SK-N-MC (cell line): Measurements from ENCODE around the gene RARRES2.
A peak's percentile ranks its signal among the peaks of the same experiment; 100 is the strongest.

Experiments
- DNase-seq: peaks from one replicate; pipeline ENCODE4 v3.0.0-alpha.2; 2011; ENCODE audit warnings: low read depth, low spot score
- H3K27ac ChIP-seq: fragments of 200-600 bp; sonication (generic); 2 replicates; pipeline ENCODE4 v1.5.1; 2016; ENCODE audit warnings: mixed run types
- H3K36me3 ChIP-seq: fragments of 200-600 bp; sonication (generic); 2 replicates; pipeline ENCODE4 v1.6.1; 2017; ENCODE audit warnings: antibody characterized with exemption, low read length, mixed read lengths; ENCODE audit not compliant: insufficient read depth
- H3K4me3 ChIP-seq: fragments of 200-600 bp; sonication (generic); 2 replicates; pipeline ENCODE4 v1.5.1; 2016
- H3K9ac ChIP-seq: fragments of 200-600 bp; sonication (generic); 2 replicates; pipeline ENCODE4 v1.8.0; 2017; ENCODE audit warnings: mixed run types, mixed read lengths; ENCODE audit not compliant: insufficient read length
- H3K9me3 ChIP-seq: fragments of 200-600 bp; sonication (generic); 2 replicates; pipeline ENCODE4 v1.6.1; 2017; ENCODE audit warnings: low read depth, mild to moderate bottlenecking, antibody characterized with exemption, low read length, moderate library complexity, mixed read lengths
- EZH2 ChIP-seq: fragments of 200-600 bp; sonication (generic); IDR thresholded peaks from one replicate; pipeline ENCODE4 v1.6.1; 2017; ENCODE audit warnings: antibody characterized with exemption
- FOXP2 ChIP-seq: optimal IDR thresholded peaks from 2 replicates; pipeline ENCODE3; 2011; ENCODE audit warnings: mild to moderate bottlenecking, moderate library complexity; ENCODE audit not compliant: insufficient read depth; ENCODE audit errors: extremely low read length, control extremely low read depth
- POLR2AphosphoS5 ChIP-seq: IDR thresholded peaks from 2 replicates; pipeline ENCODE4 v1.6.1; 2012; ENCODE audit warnings: mild to moderate bottlenecking, low read depth, low read length, borderline replicate concordance

Gene RARRES2

GRCh38 chr7:150378115-150378852 lies 36.9 kb upstream of the RARRES2 start:
- Histone ChIP-seq H3K9me3 (no peaks in the 10 kb centered on the region), H3K27ac (peak overlapping the region; percentile 46; the same call in 1 of the 2 replicates), H3K4me3 (peak overlapping the region; percentile 96), H3K36me3 (no peaks in the 10 kb centered on the region), H3K9ac (peak overlapping the region; percentile 91)
- DNase-seq = no peak
- TF ChIP-seq FOXP2 (no peak), POLR2AphosphoS5 (no peak; the same call in 1 of the 2 replicates), EZH2 (no peak)

- TF ChIP-seq FOXP2 (no peak), EZH2 (no peak), POLR2AphosphoS5 (no peak)
- no peak overlapping the region for H3K9ac ChIP-seq
- H3K27ac ChIP-seq = no peak overlapping the region
Measured at GRCh38 chr7:150377635-150378034, 36.2 kb upstream of the RARRES2 start.

DNA sequence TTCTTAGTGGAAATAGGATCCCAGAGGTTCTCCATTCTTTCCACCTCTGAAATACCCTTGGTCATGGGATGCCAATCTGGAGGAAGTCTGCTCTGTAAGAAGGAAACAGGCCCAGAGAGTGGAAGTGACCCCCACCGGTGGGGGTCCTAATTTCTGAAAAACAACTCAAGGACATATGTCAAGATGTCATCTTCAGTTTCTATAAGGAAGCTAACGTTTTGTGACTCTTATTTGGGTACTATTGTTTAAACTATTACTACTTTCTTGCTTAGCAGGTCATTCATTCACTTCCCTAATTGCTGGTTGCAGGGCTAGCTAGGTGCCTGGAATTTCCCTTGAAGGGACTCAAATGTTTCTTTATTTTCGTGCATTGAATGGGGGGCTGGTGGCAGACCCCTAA lies 35.8 kb upstream of the RARRES2 start:
- no peak overlapping the region for H3K27ac ChIP-seq
- no peak overlapping the region for H3K4me3 ChIP-seq
- H3K36me3 ChIP-seq = no peaks in the 10 kb centered on the region
- no peaks in the 10 kb centered on the region for H3K9me3 ChIP-seq
- DNase-seq = no peak
- no peak for TF ChIP-seq POLR2AphosphoS5
- TF ChIP-seq EZH2 = no peak
- TF ChIP-seq FOXP2 = no peak
- H3K9ac ChIP-seq = no peak overlapping the region

More at GRCh38 chr7:150377635-150378034, 36.2 kb upstream of the RARRES2 start:
- Histone ChIP-seq H3K9me3 (no peaks in the 10 kb centered on the region), H3K36me3 (no peaks in the 10 kb centered on the region), H3K4me3 (no peak overlapping the region)
- no peak for DNase-seq

GRCh38 chr7:150376560-150376959 lies 35.1 kb upstream of the RARRES2 start:
- no peaks in the 10 kb centered on the region for H3K9me3 ChIP-seq
- no peak overlapping the region for H3K27ac ChIP-seq
- H3K36me3 ChIP-seq = no peaks in the 10 kb centered on the region
- DNase-seq = no peak
- no peak overlapping the region for H3K9ac ChIP-seq
- TF ChIP-seq EZH2 (no peak), POLR2AphosphoS5 (no peak), FOXP2 (no peak)
- no peak overlapping the region for H3K4me3 ChIP-seq

DNA sequence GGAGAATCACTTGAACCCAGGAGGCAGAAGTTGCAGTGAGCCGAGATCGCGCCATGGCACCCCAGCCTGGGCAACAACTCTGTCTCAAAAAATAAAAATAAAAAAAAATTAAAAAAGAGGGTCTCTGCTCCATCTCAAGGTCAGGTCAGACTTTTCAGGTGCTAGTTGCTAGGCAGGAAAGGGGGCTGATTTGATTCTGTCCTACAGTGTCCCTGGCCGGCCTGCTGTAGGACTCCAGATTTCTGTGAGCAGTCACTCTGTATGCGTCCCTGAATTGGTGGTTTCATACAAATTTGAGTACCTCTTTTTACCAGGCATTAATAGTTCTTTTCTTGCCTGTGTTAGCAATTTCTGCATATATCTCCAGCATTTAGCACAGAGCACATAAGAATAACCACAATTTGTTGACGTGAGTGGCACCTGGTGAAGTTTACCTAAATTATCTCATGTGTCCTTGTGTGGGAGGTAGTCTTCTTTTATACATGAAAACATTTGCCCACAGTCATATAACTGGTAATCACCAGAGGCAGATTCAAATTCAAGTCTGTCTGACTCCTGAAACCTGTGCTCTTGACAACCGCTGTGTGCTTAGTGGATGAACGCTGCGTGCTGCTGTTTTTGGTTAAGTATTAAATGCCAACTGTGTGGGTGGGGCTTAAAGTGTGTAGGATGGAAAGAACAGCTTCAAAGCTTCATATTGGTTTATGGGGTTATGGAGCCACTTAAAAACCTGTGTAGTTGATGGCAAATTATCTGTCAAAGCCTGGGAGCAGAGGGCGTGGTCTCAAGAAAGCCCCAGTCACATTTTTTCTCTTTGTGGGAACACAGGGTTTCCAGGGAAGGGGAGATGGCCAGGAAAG lies 34.5 kb upstream of the RARRES2 start:
- H3K9me3 ChIP-seq = no peaks in the 10 kb centered on the region
- TF ChIP-seq POLR2AphosphoS5 (peak; percentile 14; the same call in 1 of the 2 replicates), EZH2 (no peak)
- H3K9ac ChIP-seq = no peak overlapping the region
- no peak overlapping the region for H3K4me3 ChIP-seq
- DNase-seq = peak; percentile 32
- no peaks in the 10 kb centered on the region for H3K36me3 ChIP-seq
- H3K27ac ChIP-seq = no peak overlapping the region

- no peak overlapping the region for H3K4me3 ChIP-seq
- TF ChIP-seq POLR2AphosphoS5 (no peak), FOXP2 (no peak), EZH2 (no peak)
- no peaks in the 10 kb centered on the region for H3K36me3 ChIP-seq
- H3K9me3 ChIP-seq = no peaks in the 10 kb centered on the region
- no peak overlapping the region for H3K9ac ChIP-seq
- no peak for DNase-seq
- no peak overlapping the region for H3K27ac ChIP-seq
Measured at GRCh38 chr7:150374472-150374871, 33.0 kb upstream of the RARRES2 start.

DNA sequence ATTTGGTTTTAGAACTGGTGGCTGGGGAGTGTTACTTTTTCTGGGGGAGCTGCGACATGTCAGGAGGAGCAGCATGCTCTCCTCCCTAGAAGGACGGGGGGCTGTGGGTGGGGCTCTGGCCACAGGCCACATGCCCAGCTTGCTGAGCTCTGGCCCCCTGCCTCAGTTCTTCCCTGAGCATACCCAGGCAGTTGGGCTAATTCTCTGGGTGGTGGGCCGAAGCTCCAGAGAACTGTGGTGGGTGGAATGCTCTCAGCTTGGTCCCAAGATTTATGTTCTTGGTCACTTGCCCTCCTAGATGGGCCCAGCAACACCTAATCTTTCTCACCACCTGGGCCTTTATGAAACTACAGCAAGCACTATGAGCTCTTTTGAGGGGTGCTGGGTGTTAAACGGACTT lies 32.6 kb upstream of the RARRES2 start:
- H3K4me3 ChIP-seq = no peak overlapping the region
- no peak overlapping the region for H3K27ac ChIP-seq
- H3K9me3 ChIP-seq = no peaks in the 10 kb centered on the region
- H3K36me3 ChIP-seq = no peaks in the 10 kb centered on the region
- no peak for DNase-seq
- H3K9ac ChIP-seq = no peak overlapping the region
- TF ChIP-seq EZH2 = no peak

DNA sequence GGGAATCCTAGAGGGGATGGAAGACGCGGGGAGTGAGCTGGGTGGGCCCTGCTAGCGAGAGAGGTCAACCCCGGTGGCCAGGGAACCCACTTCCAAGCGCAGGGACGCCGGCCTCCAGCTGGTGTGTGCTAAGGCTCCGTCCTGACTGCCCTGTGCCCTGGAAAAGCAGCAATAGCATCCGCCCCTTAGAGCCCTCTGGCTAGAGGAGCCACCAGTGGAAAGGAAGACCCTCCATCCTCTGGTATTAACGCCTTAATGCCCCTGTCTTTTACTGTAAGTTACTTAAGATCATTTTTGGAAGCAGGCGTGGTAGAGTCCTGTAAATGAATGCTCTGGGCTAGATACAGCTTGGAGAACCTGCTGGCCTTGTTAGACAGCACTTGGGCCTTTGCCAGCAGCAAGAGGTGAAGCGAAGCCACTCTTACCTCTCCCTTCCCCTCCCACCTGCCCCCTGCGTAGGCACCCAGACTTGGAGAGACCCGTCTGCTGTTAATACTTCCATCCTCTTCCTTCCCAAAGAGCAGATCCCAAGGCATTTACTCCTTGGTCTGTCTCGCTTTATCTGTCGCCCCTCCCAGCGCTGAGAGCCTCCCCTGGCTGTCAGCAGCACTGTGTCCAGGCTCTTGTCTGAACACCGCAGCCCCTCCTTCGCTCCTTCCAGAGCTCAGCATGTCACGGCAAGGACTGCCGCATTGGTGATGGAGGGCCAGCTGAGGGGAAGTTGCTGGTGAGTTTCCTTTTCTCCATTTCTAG lies 31.8 kb upstream of the RARRES2 start:
- DNase-seq = no peak
- Histone ChIP-seq H3K4me3 (no peak overlapping the region), H3K36me3 (no peaks in the 10 kb centered on the region), H3K9ac (no peak overlapping the region), H3K27ac (no peak overlapping the region), H3K9me3 (no peaks in the 10 kb centered on the region)
- TF ChIP-seq EZH2 (no peak), POLR2AphosphoS5 (no peak), FOXP2 (no peak)
